Measurements from ENCODE around the gene CEMP1. TPM values are rescaled to one million over a fixed set of nuclear protein-coding genes. Genes with fewer than 3 reads are reported as not detected.
A peak's percentile ranks its signal among the peaks of the same experiment; 100 is the strongest.

The CEMP1 gene
- total RNA-seq, 1 experiment from 2014 or later = 0.68 TPM

GRCh38 chr16:2523801-2524231 is 7.4 kb downstream of the CEMP1 start:
- CTCF ChIA-PET = interaction anchor here (0.6 to 1.4 kb wide), 4 partner anchors 9 to 833 kb away, joined by 3 to 11 read pairs (median 3); partner anchors contain the start of gene ATP6V0C
- peaks cover 5% of the 10 kb centered on the region for H3K36me3 ChIP-seq (ENCODE audit: control insufficient read depth, insufficient read depth, low read length)

GRCh38 chr16:2520784-2521531 is 10.2 kb downstream of the CEMP1 start:
- Histone ChIP-seq H3K27me3 (replicated peaks; ENCODE audit: control insufficient read depth, insufficient read depth, low read length) (no peaks in the 10 kb centered on the region), H3K36me3 (ENCODE audit: control insufficient read depth, insufficient read depth, low read length) (peaks cover 5% of the 10 kb centered on the region), H3K4me1 (peaks cover 32% of the 10 kb centered on the region), H3K9me3 (no peaks in the 10 kb centered on the region), H3K4me3 (ENCODE audit: low read depth, low read length) (peak overlapping the region; percentile 74)
- Mint-ChIP-seq H3K4me1 (ENCODE audit: low read depth, unreplicated experiment) (peaks cover 38% of the 10 kb centered on the region), H3K36me3 (ENCODE audit: insufficient read depth, unreplicated experiment) (peaks cover 70% of the 10 kb centered on the region), H3K27me3 (ENCODE audit: insufficient read depth, unreplicated experiment) (no peaks in the 10 kb centered on the region), H3K4me3 (ENCODE audit: unreplicated experiment) (peak overlapping the region; percentile 87), H3K9me3 (ENCODE audit: unreplicated experiment) (no peaks in the 10 kb centered on the region), H3K27ac (ENCODE audit: unreplicated experiment) (peak overlapping the region; percentile 89)
- CTCF ChIA-PET = interaction anchor here (0.7 to 1.4 kb wide), 3 partner anchors 11 to 47 kb away, joined by 3 to 4 read pairs (median 4); no protein-coding TSS in a partner anchor
- POLR2A ChIA-PET = interaction anchor here (1.2 to 1.7 kb wide), 3 partner anchors 10 to 91 kb away, joined by 3 to 15 read pairs (median 9); partner anchors contain the start of gene CEMP1
- no peak for TF ChIP-seq CTCF (IDR thresholded peaks at IDR 0.05; ENCODE audit: insufficient read depth in 1 of 2, low read depth in 1 of 2, low read length in 1 of 2, severe bottlenecking in 1 of 2, unreplicated experiment in 1 of 2)
- BruUV-seq (replicated peaks) = no TSS peak
- peak in 1 of 2 experiments; percentile 39 for DNase-seq
- intact Hi-C loops (cut with micrococcal nuclease; ENCODE audit: unreplicated experiment) = no loop called here

More at GRCh38 chr16:2523801-2524231, 7.4 kb downstream of the CEMP1 start:
- H3K4me3 Mint-ChIP-seq (ENCODE audit: unreplicated experiment) = peak overlapping the region; percentile 59
- TF ChIP-seq CTCF (IDR thresholded peaks at IDR 0.05; ENCODE audit: insufficient read depth in 1 of 2, low read depth in 1 of 2, low read length in 1 of 2, severe bottlenecking in 1 of 2, unreplicated experiment in 1 of 2) = no peak
- peaks cover 21% of the 10 kb centered on the region for H3K4me1 Mint-ChIP-seq (ENCODE audit: low read depth, unreplicated experiment)
- peak overlapping the region; percentile 2; the same call in 1 of the 2 replicates for H3K4me3 ChIP-seq (ENCODE audit: low read depth, low read length)
- peak overlapping the region; percentile 83 for H3K27ac Mint-ChIP-seq (ENCODE audit: unreplicated experiment)
- H3K9me3 Mint-ChIP-seq (ENCODE audit: unreplicated experiment) = no peaks in the 10 kb centered on the region
- peaks cover 32% of the 10 kb centered on the region for H3K4me1 ChIP-seq
- DNase-seq = peak in 1 of 2 experiments; percentile 57
- no peaks in the 10 kb centered on the region for H3K9me3 ChIP-seq
- intact Hi-C loops (cut with micrococcal nuclease; ENCODE audit: unreplicated experiment) = no loop called here
- no TSS peak for BruUV-seq (replicated peaks)
- no peaks in the 10 kb centered on the region for H3K27me3 ChIP-seq (replicated peaks; ENCODE audit: control insufficient read depth, insufficient read depth, low read length)
- peaks cover 58% of the 10 kb centered on the region for H3K36me3 Mint-ChIP-seq (ENCODE audit: insufficient read depth, unreplicated experiment)
- H3K27me3 Mint-ChIP-seq (ENCODE audit: insufficient read depth, unreplicated experiment) = no peaks in the 10 kb centered on the region
- POLR2A ChIA-PET = interaction anchor here (0.6 kb wide), 1 partner anchor 9 kb away, joined by 3 read pairs; no protein-coding TSS in a partner anchor

GRCh38 chr16:2520097-2520783 is 11.0 kb downstream of the CEMP1 start, which contains the start of gene AMDHD2:
Gene AMDHD2 (plus strand): TSS chr16:2520371. CDS start chr16:2520459, 88 bp downstream.
- H3K4me3 ChIP-seq (ENCODE audit: low read depth, low read length) = peak within 1 kb of the TSS; percentile 74
- H3K27me3 Mint-ChIP-seq (ENCODE audit: insufficient read depth, unreplicated experiment) = no peaks in the 10 kb centered on the region
- no peaks in the 10 kb centered on the region for H3K9me3 Mint-ChIP-seq (ENCODE audit: unreplicated experiment)
- peak within 1 kb of the TSS; percentile 89 for H3K27ac Mint-ChIP-seq (ENCODE audit: unreplicated experiment)
- intact Hi-C loops (cut with micrococcal nuclease; ENCODE audit: unreplicated experiment) = no loop called here
- H3K4me3 Mint-ChIP-seq (ENCODE audit: unreplicated experiment) = peak within 1 kb of the TSS; percentile 87
- H3K27me3 ChIP-seq (replicated peaks; ENCODE audit: control insufficient read depth, insufficient read depth, low read length) = no peaks in the 10 kb centered on the region
- BruUV-seq (replicated peaks) = no TSS peak
- TF ChIP-seq CTCF (IDR thresholded peaks at IDR 0.05; ENCODE audit: insufficient read depth in 1 of 2, low read depth in 1 of 2, low read length in 1 of 2, severe bottlenecking in 1 of 2, unreplicated experiment in 1 of 2) = no peak
- H3K4me1 ChIP-seq = peaks cover 37% of the 10 kb centered on the region
- peaks cover 72% of the 10 kb centered on the region for H3K36me3 Mint-ChIP-seq (ENCODE audit: insufficient read depth, unreplicated experiment)
- peak; percentile 89 to 90 for DNase-seq
- CTCF ChIA-PET = interaction anchor here (0.6 to 1.4 kb wide), 3 partner anchors 12 to 400 kb away, joined by 3 to 4 read pairs (median 4); no protein-coding TSS in a partner anchor
- peaks cover 45% of the 10 kb centered on the region for H3K4me1 Mint-ChIP-seq (ENCODE audit: low read depth, unreplicated experiment)
- POLR2A ChIA-PET = interaction anchor here (0.8 to 1.7 kb wide), 4 partner anchors 11 to 90 kb away, joined by 3 to 15 read pairs (median 7); partner anchors contain the start of gene CEMP1
- H3K9me3 ChIP-seq = no peaks in the 10 kb centered on the region
- H3K36me3 ChIP-seq (ENCODE audit: control insufficient read depth, insufficient read depth, low read length) = peaks cover 5% of the 10 kb centered on the region
